Left cardiac atrium (tissue), 2 donors: ENCODE data around the gene OTUD7B. TPM values are rescaled to one million over a fixed set of nuclear protein-coding genes. Genes with fewer than 3 reads are reported as not detected.

Experiments used
- total RNA-seq, 2 donors: library from RNA; stranded (reverse); fragmentation: NEBNext Ultra II Directional; extraction: Animal tissue kit (Norgen Biotek cat#: 25700); gene quantifications; one replicate each; pipeline ENCODE4 v1.2.1, GENCODE V29; 2021
- donor health status: DM: no; HTN: yes; CAD: no; lungs with severe emphysema.
- donor health status: DM: yes; HTN: yes; CAD: no.

OTUD7B gene
- total RNA-seq, 2 donors from 2014 or later: 20.3 to 21.4 TPM

Other genes with a start within 250 kb of the OTUD7B start
- gene FCGR1A, start 228.0 kb downstream of the OTUD7B start, total RNA-seq: 1 to 10 TPM; 4.1 to 5.7 TPM
- 10 to 100 TPM; 13.0 to 16.0 TPM for gene BOLA1, start 111.2 kb downstream of the OTUD7B start, total RNA-seq
- gene SV2A, start 92.9 kb downstream of the OTUD7B start, total RNA-seq: 1 to 10 TPM in 1 of 2 donors, under 1 TPM in 1; 0.71 to 1.5 TPM
- gene SF3B4, start 82.9 kb downstream of the OTUD7B start, total RNA-seq: 10 to 100 TPM; 25.4 to 30.7 TPM
- 1 to 10 TPM; 3.9 to 6.0 TPM for gene MTMR11, start 73.8 kb downstream of the OTUD7B start, total RNA-seq
- gene VPS45, start 57.0 kb upstream of the OTUD7B start, total RNA-seq: 10 to 100 TPM; 39.3 to 40.2 TPM
- gene PLEKHO1, start 139.2 kb upstream of the OTUD7B start, total RNA-seq: 10 to 100 TPM; 30.2 to 42.8 TPM
- gene ANP32E, start 225.4 kb upstream of the OTUD7B start, total RNA-seq: 10 to 100 TPM; 25.5 to 38.1 TPM
- 1 to 10 TPM; 5.7 to 8.7 TPM for gene CA14, start 247.0 kb upstream of the OTUD7B start, total RNA-seq